Activated naive CD4-positive, alpha-beta T cell treated with anti-CD3 and anti-CD28 coated beads, Interleukin-2, amount 50 U/mL, for 24 hours (primary cell): ENCODE measurements around the gene DLX1.

ENCODE experiments used
- H3K27ac Mint-ChIP-seq: one replicate; pipeline ENCODE4 v1.8.0; 2021; ENCODE audit warnings: mild to moderate bottlenecking, mixed read lengths
- H3K27me3 Mint-ChIP-seq: one replicate; pipeline ENCODE4 v1.8.0; 2021; ENCODE audit warnings: mixed read lengths
- H3K36me3 Mint-ChIP-seq: one replicate; pipeline ENCODE4 v1.8.0; 2021; ENCODE audit warnings: mixed read lengths
- H3K4me1 Mint-ChIP-seq: one replicate; pipeline ENCODE4 v1.8.0; 2021; ENCODE audit warnings: mixed read lengths
- H3K4me3 Mint-ChIP-seq: one replicate; pipeline ENCODE4 v1.8.0; 2021; ENCODE audit warnings: mild to moderate bottlenecking, mixed read lengths
- H3K9me3 Mint-ChIP-seq: one replicate; pipeline ENCODE4 v1.8.0; 2021; ENCODE audit warnings: mixed read lengths

The DLX1 gene

DNA sequence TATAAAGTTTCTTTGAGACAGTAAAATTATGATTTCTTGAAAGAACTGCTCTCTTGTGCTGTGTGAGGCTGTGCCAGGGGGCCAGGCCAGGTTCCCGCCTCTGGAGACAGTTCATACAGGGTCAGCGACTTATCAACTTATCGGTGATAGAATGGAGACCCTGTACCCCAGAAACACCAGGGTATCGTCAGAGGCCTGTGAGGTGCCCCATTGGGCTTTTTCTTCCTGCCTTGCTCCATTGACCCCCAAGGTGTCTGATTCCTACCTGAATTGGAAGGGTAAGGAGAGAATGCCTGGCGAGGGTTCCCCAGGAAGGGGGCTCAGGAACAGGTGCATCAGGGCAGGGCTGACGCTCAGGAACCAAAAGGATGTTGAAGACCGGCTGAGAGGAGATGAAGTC is 4.3 kb downstream of the DLX1 start:
- H3K4me1 Mint-ChIP-seq, result peaks cover 39% of the 10 kb centered on the region
- peaks cover 70% of the 10 kb centered on the region for H3K27me3 Mint-ChIP-seq
- peak overlapping the region; percentile 77 for H3K27ac Mint-ChIP-seq
- H3K4me3 Mint-ChIP-seq, result peak overlapping the region; percentile 23
- no peaks in the 10 kb centered on the region for H3K36me3 Mint-ChIP-seq
- no peaks in the 10 kb centered on the region for H3K9me3 Mint-ChIP-seq

DNA sequence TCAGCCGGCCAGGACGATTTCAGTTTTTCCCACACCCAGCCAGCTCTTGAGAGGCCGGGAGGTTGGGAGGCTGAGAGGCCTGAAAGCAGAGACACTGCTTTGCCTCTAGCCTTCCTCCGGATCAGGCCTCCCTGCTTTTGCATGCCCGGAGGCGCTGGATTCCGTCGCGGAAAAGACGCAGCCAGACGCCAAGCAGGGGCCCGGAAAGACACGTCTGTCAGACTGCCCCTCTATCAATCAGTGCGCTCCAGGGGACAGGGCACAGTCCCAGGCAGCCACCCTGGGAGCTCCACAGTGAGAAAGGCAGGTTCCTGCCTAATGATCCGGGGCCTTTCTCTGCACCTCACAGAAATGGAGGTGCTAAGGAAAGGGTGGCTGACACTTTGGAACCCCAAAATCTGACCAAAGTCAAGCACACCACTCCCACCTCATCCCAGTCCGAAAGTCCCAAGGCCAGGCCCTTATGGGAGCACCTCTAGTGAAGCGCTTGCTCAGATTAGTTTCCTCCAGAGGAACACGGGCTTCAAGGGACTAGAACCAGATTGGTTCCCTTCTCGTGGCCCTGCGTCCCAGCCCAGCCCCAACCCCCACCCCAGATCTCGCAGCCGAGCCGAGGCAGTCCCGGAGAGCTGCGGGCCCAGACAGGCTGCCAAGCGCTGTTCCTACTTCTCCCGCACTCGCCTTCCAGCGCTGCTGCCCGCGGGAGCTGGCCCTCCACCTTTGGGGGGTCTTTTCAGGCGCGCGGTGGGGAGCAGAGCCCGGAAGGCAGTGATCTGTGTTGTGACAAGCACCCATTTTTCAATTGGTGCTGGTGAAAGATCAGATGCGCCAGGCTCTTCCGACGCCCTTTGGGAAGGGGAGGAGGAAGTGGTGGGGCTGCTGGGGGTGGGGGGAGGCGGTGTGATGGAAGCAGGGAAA is 5.0 kb downstream of the DLX1 start:
- peak overlapping the region; percentile 77 for H3K27ac Mint-ChIP-seq
- H3K27me3 Mint-ChIP-seq, result peaks cover 70% of the 10 kb centered on the region
- no peaks in the 10 kb centered on the region for H3K9me3 Mint-ChIP-seq

DNA sequence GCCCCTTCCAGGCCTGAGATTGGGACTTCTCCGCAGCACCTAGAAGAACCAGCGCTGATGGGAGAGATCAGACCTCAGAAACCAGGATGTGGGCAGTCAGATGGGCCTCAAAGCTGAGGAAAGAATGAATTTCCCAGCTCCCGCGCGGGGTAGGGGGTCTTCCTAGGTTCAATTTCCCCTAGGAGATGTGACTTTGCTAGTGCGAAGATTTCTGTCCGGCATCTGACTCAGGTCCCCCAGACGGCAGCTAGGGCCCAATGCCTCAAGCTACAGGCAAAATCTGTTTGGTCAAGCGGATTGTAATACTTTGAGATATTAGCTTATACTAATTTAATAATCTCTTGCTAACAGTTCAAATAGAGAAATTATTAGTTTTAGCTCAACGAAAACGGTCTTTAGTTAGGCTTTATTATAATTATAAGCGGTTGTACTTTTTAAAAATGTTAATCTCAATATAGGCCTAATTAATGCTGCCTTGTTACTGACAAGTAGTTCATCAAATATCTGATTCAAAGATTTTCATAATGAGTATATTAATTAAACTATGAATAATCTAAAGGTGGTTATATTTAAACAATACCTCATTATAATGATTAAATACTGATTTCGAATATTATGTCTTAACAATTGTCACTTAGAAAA is 5.8 kb downstream of the DLX1 start:
- H3K9me3 Mint-ChIP-seq, result no peaks in the 10 kb centered on the region
- H3K27me3 Mint-ChIP-seq, result peaks cover 72% of the 10 kb centered on the region
- H3K4me3 Mint-ChIP-seq, result no peak overlapping the region
- no peak overlapping the region for H3K27ac Mint-ChIP-seq
- no peaks in the 10 kb centered on the region for H3K36me3 Mint-ChIP-seq
- H3K4me1 Mint-ChIP-seq, result peaks cover 41% of the 10 kb centered on the region

More for the DNA sequence above, 5.0 kb downstream of the DLX1 start:
- peaks cover 38% of the 10 kb centered on the region for H3K4me1 Mint-ChIP-seq
- peak overlapping the region; percentile 23 for H3K4me3 Mint-ChIP-seq
- no peaks in the 10 kb centered on the region for H3K36me3 Mint-ChIP-seq

DNA sequence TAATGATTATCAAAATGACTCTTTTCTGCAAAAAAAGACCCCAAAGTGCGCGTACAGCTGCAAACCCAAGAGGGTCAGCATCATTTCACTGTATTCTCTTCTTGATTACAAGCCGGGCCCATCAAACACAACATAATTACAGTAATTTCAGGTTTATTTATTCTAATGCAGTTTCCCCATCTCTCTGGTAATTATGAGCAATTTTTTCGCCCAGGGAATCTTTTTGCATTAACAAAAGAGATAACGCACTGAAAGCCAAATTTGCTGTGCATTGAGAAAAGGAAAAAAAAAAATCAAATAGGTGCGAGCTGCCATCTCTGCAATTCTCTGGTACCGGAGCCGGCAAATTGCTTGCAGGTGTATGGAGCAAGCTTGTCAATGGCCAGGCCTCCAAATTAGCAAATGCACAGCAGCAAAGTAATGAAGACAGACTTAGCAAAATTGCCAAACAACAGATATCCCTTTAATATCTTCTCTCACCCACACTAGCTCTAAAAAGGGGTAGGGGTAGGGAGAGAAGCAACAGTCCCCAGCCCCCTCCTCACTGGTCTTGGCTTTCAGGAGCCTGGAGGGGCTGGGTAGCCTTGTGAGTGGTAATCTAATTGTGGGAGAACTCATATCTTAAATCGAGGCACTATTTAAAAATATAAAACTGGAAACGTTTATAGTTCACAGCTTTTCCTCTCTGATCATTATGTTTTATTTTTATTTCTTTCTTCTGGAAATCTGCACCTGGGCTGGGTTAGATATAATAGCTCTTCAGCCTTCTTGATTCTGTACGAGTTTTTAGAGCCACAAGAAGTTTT is 6.7 kb downstream of the DLX1 start:
- Mint-ChIP-seq H3K27ac (peak overlapping the region; percentile 89), H3K4me3 (no peak overlapping the region), H3K4me1 (peaks cover 40% of the 10 kb centered on the region), H3K27me3 (peaks cover 70% of the 10 kb centered on the region), H3K36me3 (no peaks in the 10 kb centered on the region), H3K9me3 (no peaks in the 10 kb centered on the region)

DNA sequence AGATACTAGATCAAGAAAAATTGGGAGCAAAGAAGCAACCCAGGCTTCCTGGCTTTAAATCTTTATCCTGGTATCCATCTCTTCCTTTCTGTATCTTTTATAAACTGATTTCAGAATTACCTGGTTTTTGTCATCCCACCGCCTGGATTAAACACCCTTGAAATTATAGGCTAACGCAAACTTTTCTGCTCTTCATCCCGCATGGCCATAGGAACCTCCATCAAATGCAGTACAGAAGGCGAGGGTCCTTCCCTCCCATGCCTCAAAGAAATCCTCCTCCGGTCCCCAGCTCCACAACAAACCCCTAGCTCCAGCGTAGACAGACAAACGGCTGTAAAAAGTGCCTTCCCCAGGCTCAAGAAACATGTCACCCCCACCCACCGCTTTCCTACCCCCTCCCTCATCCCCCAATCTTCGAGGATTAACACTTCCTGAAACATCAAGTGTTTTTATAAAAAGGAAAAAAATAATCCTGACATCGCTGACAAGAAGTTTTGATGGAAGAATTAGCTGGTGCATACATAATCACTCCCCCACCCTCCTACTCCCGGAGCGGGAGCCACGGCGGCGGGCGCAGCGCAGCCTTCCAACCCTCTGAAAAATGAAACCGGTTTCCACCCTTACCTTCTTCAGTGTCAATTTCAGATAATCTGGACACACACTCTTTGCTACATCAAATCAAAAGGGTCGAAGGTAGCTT is 7.6 kb downstream of the DLX1 start:
- no peaks in the 10 kb centered on the region for H3K9me3 Mint-ChIP-seq
- H3K4me3 Mint-ChIP-seq, result no peak overlapping the region
- peaks cover 67% of the 10 kb centered on the region for H3K27me3 Mint-ChIP-seq
- H3K27ac Mint-ChIP-seq, result peak overlapping the region; percentile 89
- peaks cover 36% of the 10 kb centered on the region for H3K4me1 Mint-ChIP-seq
- H3K36me3 Mint-ChIP-seq, result no peaks in the 10 kb centered on the region

DNA sequence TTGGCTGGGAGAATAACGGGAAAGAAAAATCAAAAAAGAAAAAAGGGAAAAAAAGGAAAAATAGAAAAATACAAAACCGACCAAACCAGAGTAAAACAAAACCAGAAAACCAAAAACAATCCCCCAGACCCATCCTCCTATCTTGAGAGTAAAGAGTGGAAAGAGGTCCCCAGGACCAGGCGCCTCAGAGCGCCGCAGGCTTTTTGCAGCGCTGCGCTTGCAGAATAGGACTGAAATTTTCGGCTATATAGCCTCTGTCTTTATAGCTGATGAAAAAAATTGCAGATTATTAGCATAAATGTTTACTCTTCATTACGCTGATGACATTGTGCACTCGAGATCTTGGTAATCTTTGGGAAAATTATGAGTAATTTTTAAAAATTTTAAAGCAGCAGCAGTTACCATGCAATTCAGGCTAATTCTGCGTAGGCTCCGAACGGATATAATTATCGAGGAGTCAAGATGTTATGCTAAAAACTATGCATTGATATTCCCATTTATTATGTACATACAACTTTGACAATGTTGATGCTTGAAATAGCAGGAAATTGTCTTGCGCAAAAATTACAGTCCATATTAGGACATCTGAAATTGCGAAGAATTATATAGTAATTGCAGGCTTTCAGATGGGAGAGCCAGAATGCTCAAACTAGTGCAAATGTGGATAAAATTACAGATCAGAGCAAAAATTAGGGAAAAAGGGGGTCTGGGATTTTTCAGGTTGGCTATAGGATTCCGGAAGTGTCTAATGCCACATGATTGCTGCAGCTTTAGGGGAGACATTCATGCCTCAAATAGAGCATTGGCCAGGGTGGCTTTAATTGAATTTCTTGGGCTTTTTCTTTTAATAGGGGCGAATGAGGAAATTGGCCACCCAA is 8.3 kb downstream of the DLX1 start:
- Mint-ChIP-seq H3K4me1 (peaks cover 33% of the 10 kb centered on the region), H3K36me3 (no peaks in the 10 kb centered on the region), H3K4me3 (peak overlapping the region; percentile 31), H3K27me3 (peaks cover 62% of the 10 kb centered on the region), H3K9me3 (no peaks in the 10 kb centered on the region), H3K27ac (peak overlapping the region; percentile 68)

DNA sequence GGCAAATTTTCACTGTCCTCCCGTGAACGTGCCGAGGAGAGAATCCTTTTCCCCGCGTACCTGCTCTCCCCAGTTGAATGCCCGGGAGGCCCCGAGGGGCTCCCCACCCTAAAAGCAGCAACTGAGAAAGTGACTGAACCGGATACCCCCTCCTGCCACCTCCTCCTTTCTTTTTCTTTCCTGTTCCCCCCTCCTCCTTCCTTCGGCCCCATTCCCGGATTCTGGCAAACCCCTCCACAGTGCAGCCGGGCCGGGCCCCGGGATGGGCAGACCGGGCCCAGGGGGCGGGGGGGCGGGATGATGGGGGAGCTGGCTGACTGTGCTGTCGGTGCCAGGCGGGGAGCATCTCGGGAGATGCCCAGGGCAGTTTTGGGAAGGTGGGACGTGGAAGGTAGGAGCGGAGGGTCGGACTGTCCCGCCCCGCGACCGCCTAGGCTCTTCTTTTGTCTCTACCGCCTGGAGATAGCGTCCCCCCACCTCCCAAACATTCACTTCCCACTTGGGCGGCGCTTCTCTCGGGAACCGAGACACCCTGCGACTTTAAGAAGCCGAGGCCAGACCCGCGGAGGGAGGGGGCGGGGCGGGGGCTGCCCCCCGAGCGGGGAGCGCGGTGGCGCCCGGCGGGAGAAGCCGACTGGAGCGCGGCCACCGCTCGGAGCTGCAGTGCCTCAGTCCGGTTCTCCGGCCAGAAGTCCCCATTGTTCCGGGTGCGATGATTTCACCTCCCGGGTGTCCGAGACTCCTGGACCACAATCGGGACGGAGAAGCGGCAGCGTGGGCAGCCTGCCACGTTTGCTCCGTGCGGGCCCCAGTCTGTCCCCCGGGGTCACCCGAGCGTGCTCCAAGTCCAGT is 9.2 kb downstream of the DLX1 start:
- Mint-ChIP-seq H3K36me3 (no peaks in the 10 kb centered on the region), H3K9me3 (no peaks in the 10 kb centered on the region), H3K4me1 (peaks cover 34% of the 10 kb centered on the region)

DNA sequence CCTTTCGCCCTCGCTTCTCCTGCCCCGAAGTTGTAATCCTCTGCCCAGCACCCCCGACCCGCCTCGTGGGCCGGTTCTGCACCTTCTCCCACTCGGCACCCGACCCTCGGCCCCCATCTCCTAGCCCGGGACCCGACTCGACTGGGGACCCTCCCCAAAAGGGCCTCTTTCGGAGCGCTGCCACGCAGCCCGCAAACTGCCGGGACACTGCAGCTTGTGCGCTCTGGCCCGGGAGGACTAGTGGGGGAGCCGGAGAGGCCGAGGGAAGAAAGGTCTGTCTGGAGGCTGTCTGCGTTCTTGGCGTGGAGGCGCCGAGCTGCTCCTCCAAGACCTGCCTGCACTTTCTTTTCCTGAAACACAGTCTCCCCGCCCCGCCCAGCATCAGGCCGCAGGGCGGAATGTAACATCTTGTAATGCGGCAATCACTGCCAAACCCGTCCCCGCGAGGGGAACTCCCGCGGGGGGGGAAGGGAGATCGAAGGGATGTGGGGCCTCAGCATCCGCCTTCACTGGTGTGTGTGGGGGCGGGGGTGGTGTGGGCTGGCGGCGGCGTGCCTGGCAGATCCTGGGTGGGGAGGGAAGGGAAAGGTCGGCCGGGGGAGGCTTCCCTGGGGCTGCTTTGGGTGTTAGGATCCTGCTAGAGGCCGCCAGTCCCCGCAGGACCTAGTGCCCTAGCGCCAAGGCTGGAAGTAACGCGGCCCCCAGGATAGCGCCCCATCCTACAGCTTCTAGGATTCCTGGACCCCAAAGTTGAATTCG is 10.0 kb downstream of the DLX1 start:
- H3K4me1 Mint-ChIP-seq, result peaks cover 34% of the 10 kb centered on the region
- peak overlapping the region; percentile 75 for H3K4me3 Mint-ChIP-seq
- H3K27me3 Mint-ChIP-seq, result peaks cover 56% of the 10 kb centered on the region
- H3K27ac Mint-ChIP-seq, result no peak overlapping the region
- H3K36me3 Mint-ChIP-seq, result no peaks in the 10 kb centered on the region
- H3K9me3 Mint-ChIP-seq, result no peaks in the 10 kb centered on the region

More for the DNA sequence above, 9.2 kb downstream of the DLX1 start:
- peaks cover 62% of the 10 kb centered on the region for H3K27me3 Mint-ChIP-seq
- H3K4me3 Mint-ChIP-seq, result peak overlapping the region; percentile 75
- no peak overlapping the region for H3K27ac Mint-ChIP-seq

DNA sequence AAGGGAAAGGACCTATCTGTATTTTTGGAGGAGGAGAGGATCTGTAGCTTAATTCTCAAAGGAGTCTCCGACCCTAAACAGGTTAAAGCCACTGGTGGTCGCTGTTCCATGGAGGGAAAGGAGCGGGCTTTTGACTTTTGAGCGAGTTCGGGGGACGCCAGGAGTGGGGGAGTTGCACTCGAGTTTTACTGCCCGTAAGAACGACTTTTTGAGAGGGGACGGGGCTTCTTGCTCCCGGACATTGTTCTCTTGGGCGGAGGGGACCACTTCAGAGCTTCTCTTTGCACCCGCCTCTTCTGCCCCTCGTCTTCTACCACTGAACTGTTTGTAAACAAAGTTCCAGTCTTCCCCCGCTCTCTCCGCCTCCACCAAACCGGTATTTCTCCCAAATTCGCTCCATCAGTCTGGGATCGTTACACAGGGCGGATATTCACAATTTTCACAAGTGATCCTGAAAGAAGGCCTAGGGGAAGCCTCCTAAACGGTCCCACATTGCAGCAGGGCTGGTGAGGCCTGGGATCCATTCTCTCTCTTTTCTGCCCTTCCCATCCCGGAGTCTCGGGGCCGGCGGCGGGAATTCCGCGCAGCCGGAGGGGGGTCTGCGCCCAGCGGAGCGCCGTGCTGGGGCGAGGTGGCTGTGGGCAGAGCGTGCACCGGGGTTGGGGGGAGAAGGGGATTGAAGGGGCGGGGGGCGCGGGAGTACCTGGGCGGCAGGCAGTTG is 10.8 kb downstream of the DLX1 start:
- H3K27ac Mint-ChIP-seq, result peak overlapping the region; percentile 38
- no peaks in the 10 kb centered on the region for H3K36me3 Mint-ChIP-seq
- peaks cover 39% of the 10 kb centered on the region for H3K4me1 Mint-ChIP-seq
- H3K27me3 Mint-ChIP-seq, result peaks cover 53% of the 10 kb centered on the region
- peak overlapping the region; percentile 73 for H3K4me3 Mint-ChIP-seq
- no peaks in the 10 kb centered on the region for H3K9me3 Mint-ChIP-seq

DNA sequence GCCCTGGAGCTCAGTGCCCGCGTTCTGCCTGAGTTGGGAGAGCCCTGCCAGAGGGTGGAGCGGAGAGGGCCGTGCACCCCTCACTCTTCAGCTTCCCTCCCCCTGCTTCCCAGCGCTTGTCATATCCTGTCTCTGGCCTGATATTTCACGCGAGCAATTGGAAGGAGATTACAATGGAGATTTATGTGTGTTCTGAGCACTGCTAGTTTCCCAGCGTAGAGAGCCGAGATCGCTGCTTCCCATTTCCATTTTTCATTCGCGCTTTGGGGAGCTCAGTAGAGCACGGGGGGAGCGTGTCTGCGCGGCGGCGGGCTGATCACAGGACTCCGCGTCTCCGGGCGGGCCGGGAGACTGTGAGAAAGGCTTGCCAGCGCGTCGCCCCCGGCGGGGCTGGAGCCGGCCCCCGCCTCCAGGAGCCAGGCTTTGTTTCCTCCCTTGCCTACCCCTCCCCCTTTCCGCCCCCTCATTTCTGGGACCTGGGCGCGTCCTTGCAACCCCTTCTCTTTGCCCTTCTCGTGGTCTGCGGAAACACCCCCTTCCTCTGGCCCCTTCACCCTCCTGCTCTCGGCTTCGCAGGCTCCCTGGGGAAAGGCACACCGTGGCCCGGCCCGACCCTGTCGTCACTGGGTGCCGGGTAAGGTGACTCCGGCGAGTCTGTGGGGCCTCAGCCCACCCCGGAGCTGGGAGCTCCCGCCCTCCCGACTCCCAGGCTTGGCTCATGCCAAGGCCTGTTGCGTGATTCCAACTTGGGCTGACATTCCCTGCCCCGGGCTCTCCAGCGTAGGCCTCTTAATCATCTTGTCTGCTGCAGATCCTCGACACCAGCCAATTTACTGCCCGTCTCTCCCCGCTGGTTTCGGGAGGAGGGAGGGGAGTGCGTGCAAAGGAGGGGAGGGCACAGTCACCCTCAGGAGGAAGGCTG is 11.6 kb downstream of the DLX1 start:
- H3K4me3 Mint-ChIP-seq, result peak overlapping the region; percentile 73

DNA sequence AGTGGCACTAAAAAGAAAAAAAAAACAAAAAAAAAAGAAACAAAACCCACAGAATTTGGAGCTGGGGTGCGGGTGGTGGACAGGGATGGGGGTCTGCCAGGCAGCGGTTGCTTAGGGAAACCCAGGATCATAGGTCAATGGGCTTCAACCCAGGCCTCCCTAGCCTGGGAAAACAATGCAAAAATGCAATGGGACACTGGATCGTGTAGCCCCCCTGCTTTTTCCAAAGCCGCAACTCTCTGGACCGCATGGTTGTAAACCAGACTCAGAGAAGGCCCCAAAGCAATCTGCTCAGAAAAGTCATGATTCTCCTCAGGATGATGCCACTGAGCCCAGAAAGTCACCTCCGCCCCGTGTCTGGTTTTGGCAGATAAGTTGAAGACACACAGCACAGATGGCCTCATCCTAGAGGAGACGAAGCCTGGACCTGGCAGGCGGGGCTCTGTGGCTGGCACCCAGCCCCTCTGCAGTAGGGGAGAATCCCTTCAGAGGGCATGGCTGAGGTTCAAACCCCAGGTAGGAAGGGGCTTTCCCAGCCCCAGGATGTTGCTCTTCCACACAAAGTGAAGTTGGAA is 12.3 kb downstream of the DLX1 start:
- Mint-ChIP-seq H3K4me1 (peaks cover 51% of the 10 kb centered on the region), H3K36me3 (no peaks in the 10 kb centered on the region), H3K27ac (peak overlapping the region; percentile 12), H3K27me3 (peaks cover 50% of the 10 kb centered on the region), H3K4me3 (no peak overlapping the region), H3K9me3 (no peaks in the 10 kb centered on the region)

More for the DNA sequence above, 11.6 kb downstream of the DLX1 start:
- Mint-ChIP-seq H3K27ac (no peak overlapping the region), H3K36me3 (no peaks in the 10 kb centered on the region), H3K27me3 (peaks cover 54% of the 10 kb centered on the region), H3K9me3 (no peaks in the 10 kb centered on the region), H3K4me1 (peaks cover 45% of the 10 kb centered on the region)
